B cell (primary cell): ENCODE data around the gene GRM8. TPM values are rescaled to one million over a fixed set of nuclear protein-coding genes. Genes with fewer than 3 reads are reported as not detected.
A peak's percentile ranks its signal among the peaks of the same experiment; 100 is the strongest.

Source experiments
- ATAC-seq: fragments of 200-7000 bp; cut with Tn5 transposase; one replicate; pipeline ENCODE4 v1.10.0; 2021; ENCODE audit warnings: low read depth, mild to moderate bottlenecking, moderate number of reproducible peaks, moderate library complexity
- CTCF ChIA-PET: fragments of 350-600 bp; sonication (Branson Sonifier 250); formaldehyde crosslinking; loops from one replicate; lab custom pipeline; 2021; ENCODE audit warnings: antibody characterized with exemption, inconsistent platforms; lab: Charles Lee
- POLR2A ChIA-PET: fragments of 350-600 bp; sonication (Branson Sonifier 250); formaldehyde crosslinking; loops from one replicate; lab custom pipeline; 2021; ENCODE audit warnings: antibody characterized with exemption; lab: Charles Lee
- DNase-seq: peaks from one replicate; pipeline ENCODE4 v3.0.0; 2013
- H2AFZ ChIP-seq: 2 replicates; pipeline ENCODE4 v1.6.1; 2012; ENCODE audit warnings: mild to moderate bottlenecking, low read depth, low read length; ENCODE audit not compliant: insufficient read depth, poor library complexity, severe bottlenecking
- H3K27ac ChIP-seq, 2 donors: 1 replicate in 1 of 2; 2 replicates in 1 of 2; pipeline ENCODE4 v1.5.1; 2012 to 2013; ENCODE audit warnings: low read length in 2 of 2, mild to moderate bottlenecking in 2 of 2, moderate library complexity in 1 of 2
- H3K27me3 ChIP-seq, 4 experiments: fragments of 200-600 bp in 1 of 4; sonication (generic) in 1 of 4; replicated peaks in 1 of 4; 1 replicate in 2 of 4; 2 replicates in 2 of 4; pipeline versions ENCODE4 v1.6.1 to v1.7.0; 2013 to 2016; ENCODE audit warnings: low read length in 3 of 4, mild to moderate bottlenecking in 2 of 4, mixed read lengths in 1 of 4, moderate library complexity in 1 of 4; ENCODE audit not compliant: insufficient read depth in 4 of 4, control insufficient read depth in 3 of 4; ENCODE audit errors: control extremely low read depth in 1 of 4
- H3K36me3 ChIP-seq, 2 experiments: replicated peaks in 1 of 2; 1 replicate in 1 of 2; 2 replicates in 1 of 2; pipeline versions ENCODE4 v1.6.1 to v1.7.1; 2013; ENCODE audit warnings: low read length in 1 of 2; ENCODE audit not compliant: insufficient read depth in 2 of 2, control insufficient read depth in 1 of 2; ENCODE audit errors: control extremely low read depth in 1 of 2, extremely low read depth in 1 of 2
- H3K4me1 ChIP-seq, 2 donors: fragments of 200-600 bp in 1 of 2; sonication (generic) in 1 of 2; 1 replicate in 1 of 2; 2 replicates in 1 of 2; pipeline versions ENCODE4 v1.5.1 to v1.6.1; 2013 to 2017; ENCODE audit warnings: low read length in 2 of 2; ENCODE audit not compliant: control insufficient read depth in 2 of 2, insufficient read depth in 2 of 2
- H3K4me2 ChIP-seq: replicated peaks from 2 replicates; pipeline ENCODE3; 2012; ENCODE audit warnings: mild to moderate bottlenecking, low read depth, low read length; ENCODE audit not compliant: poor library complexity, severe bottlenecking
- H3K4me3 ChIP-seq, 5 experiments: fragments of 200-600 bp in 1 of 5; sonication (generic) in 1 of 5; 1 replicate in 3 of 5; 2 replicates in 2 of 5; pipeline versions ENCODE4 v1.5.1 to v1.7.0; 2011 to 2016; ENCODE audit warnings: low read length in 4 of 5, mild to moderate bottlenecking in 4 of 5, low read depth in 2 of 5, control low read depth in 1 of 5, moderate library complexity in 1 of 5; ENCODE audit not compliant: insufficient read depth in 1 of 5; ENCODE audit errors: control extremely low read depth in 1 of 5, extremely low read depth in 1 of 5
- H3K79me2 ChIP-seq: fragments of 200-600 bp; sonication (generic); one replicate; pipeline ENCODE4 v1.6.0; 2016; ENCODE audit warnings: low read length; ENCODE audit not compliant: control insufficient read depth, insufficient read depth
- H3K9ac ChIP-seq: fragments of 200-600 bp; sonication (generic); 2 replicates; pipeline ENCODE4 v1.6.1; 2017; ENCODE audit warnings: mild to moderate bottlenecking, low read length, moderate library complexity
- H3K9me3 ChIP-seq, 3 donors: one replicate each; pipeline versions ENCODE4 v1.6.1 to v1.7.1; 2013; ENCODE audit warnings: low read length in 2 of 3; ENCODE audit not compliant: control insufficient read depth in 2 of 3, insufficient read depth in 1 of 3; ENCODE audit errors: control extremely low read depth in 1 of 3
- H4K20me1 ChIP-seq: 2 replicates; pipeline ENCODE4 v1.6.0; 2012; ENCODE audit warnings: mild to moderate bottlenecking, low read length; ENCODE audit not compliant: insufficient read depth, control insufficient read depth, poor library complexity, severe bottlenecking
- H3K27ac Mint-ChIP-seq: one replicate; pipeline ENCODE4 v1.8.0; 2021; ENCODE audit warnings: mixed read lengths
- H3K27me3 Mint-ChIP-seq: one replicate; pipeline ENCODE4 v1.8.0; 2021; ENCODE audit warnings: mixed read lengths
- H3K4me1 Mint-ChIP-seq: one replicate; pipeline ENCODE4 v1.8.0; 2021; ENCODE audit warnings: mixed read lengths
- H3K4me3 Mint-ChIP-seq: one replicate; pipeline ENCODE4 v1.8.0; 2021; ENCODE audit warnings: mixed read lengths
- H3K9me3 Mint-ChIP-seq: one replicate; pipeline ENCODE4 v1.8.0; 2022; ENCODE audit warnings: mixed read lengths; ENCODE audit not compliant: insufficient read depth
- EZH2 ChIP-seq: IDR thresholded peaks from 2 replicates; pipeline ENCODE4 v1.6.1; 2012; ENCODE audit warnings: borderline replicate concordance, low read depth, mild to moderate bottlenecking, moderate library complexity, low read length; ENCODE audit not compliant: insufficient read depth, poor library complexity, severe bottlenecking
- WGBS: methylation state at CpG from one replicate; pipeline ENCODE4 v1.1.5; 2013; ENCODE audit warnings: missing lambda C conversion rate; ENCODE audit not compliant: insufficient coverage; 5-methylcytosine and 5-hydroxymethylcytosine counted together
- intact Hi-C: fragments of 100-400 bp; cut with micrococcal nuclease; formaldehyde crosslinking; loops from one replicate; pipeline ENCODE4 v1.10.0; 2022
- polyA plus RNA-seq: library from polyadenylated mRNA; depleted of rRNA; stranded (reverse); fragments of >200 nt; gene quantifications from 2 replicates; pipeline ENCODE4 v1.2.3, GENCODE V29; 2012
- total RNA-seq, 2 donors: library from RNA; stranded (reverse); fragments of 120-200 nt in 1 of 2; gene quantifications; 1 replicate in 1 of 2; 2 replicates in 1 of 2; pipeline versions ENCODE4 v1.2.3 to v1.2.4, GENCODE V29; 2013 to 2022
- TF ChIP-seq, protein P1 (sequence below): fragments of 200-600 bp; IDR thresholded peaks from one replicate; pipeline ENCODE4 v1.8.0; 2022; ENCODE audit warnings: antibody characterized with exemption, mild to moderate bottlenecking

The GRM8 gene
- total and polyA plus RNA-seq, 2 donors (not counting 1 experiment from before 2014, with no cell fraction given) = not detected

DNA sequence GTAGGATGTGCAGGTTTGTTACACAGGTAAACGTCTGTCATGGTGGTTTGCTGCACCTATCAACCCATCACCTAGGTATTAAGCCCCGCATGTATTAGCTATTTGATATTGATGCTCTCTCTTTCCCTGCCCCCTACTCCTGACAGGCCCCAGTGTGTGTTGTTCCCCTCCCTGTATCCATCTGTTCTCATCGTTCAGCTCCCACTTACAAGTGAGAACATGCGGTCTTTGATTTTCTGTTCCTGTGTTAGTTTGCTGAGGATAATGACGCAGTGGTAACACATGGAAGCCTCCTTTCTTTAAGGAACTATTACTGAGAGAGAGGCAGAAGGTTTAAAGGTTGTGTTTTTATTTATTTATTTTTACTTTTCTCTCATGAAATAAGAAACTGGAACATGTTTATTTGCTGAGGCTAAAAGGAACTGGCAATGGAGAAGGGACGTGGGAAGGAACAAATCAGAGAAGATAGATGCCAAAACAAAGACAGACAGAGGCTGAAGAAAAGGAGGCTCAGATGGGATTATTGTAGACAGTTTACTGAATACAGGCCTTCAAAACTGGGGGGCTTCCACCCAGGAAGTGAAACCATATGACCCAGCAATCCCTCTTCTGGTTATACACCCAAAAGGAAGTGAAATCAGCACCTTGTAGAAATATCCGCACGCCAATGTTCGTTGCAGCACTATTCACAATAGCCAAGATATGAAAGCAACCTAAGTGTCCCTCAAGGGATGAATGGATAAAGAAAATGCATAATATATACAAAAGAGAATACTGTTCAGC is 556.3 kb downstream of the GRM8 start:
- Histone ChIP-seq H3K27ac (no peak overlapping the region), H3K36me3 (no peaks in the 10 kb centered on the region), H3K4me2 (no peak overlapping the region), H3K4me3 (no peak overlapping the region), H3K4me1 (peaks cover 0 to 4% of the 10 kb centered on the region in 2 donors), H3K9ac (no peak overlapping the region), H3K79me2 (no peaks in the 10 kb centered on the region), H4K20me1 (no peaks in the 10 kb centered on the region), H2AFZ (no peak overlapping the region), H3K27me3 (no peaks in the 10 kb centered on the region), H3K9me3 (peaks cover 0 to under 1% (median 0%) of the 10 kb centered on the region in 3 donors)
- intact Hi-C loops = no loop called here
- DNase-seq (peak; percentile 34), ATAC-seq (no peak)
- CTCF ChIA-PET = no interaction called here
- Mint-ChIP-seq H3K4me1 (peaks cover 20% of the 10 kb centered on the region), H3K27ac (no peak overlapping the region), H3K27me3 (no peaks in the 10 kb centered on the region), H3K9me3 (no peaks in the 10 kb centered on the region), H3K4me3 (no peak overlapping the region)
- TF ChIP-seq, protein P1, sequence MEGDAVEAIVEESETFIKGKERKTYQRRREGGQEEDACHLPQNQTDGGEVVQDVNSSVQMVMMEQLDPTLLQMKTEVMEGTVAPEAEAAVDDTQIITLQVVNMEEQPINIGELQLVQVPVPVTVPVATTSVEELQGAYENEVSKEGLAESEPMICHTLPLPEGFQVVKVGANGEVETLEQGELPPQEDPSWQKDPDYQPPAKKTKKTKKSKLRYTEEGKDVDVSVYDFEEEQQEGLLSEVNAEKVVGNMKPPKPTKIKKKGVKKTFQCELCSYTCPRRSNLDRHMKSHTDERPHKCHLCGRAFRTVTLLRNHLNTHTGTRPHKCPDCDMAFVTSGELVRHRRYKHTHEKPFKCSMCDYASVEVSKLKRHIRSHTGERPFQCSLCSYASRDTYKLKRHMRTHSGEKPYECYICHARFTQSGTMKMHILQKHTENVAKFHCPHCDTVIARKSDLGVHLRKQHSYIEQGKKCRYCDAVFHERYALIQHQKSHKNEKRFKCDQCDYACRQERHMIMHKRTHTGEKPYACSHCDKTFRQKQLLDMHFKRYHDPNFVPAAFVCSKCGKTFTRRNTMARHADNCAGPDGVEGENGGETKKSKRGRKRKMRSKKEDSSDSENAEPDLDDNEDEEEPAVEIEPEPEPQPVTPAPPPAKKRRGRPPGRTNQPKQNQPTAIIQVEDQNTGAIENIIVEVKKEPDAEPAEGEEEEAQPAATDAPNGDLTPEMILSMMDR = no peak
- no peak for TF ChIP-seq EZH2
- WGBS = 100% methylated on average over 1 of the region's 9 CpGs
- POLR2A ChIA-PET = interaction anchor here (0.6 kb wide), 1 partner anchor 1504 kb away, joined by 3 read pairs; no protein-coding TSS in a partner anchor
